B cell (primary cell): ENCODE data around the gene NR3C2. TPM values are rescaled to one million over a fixed set of nuclear protein-coding genes. Genes with fewer than 3 reads are reported as not detected.

Experiments used
- ATAC-seq: fragments of 200-7000 bp; cut with Tn5 transposase; one replicate; pipeline ENCODE4 v1.10.0; 2021; ENCODE audit warnings: low read depth, mild to moderate bottlenecking, moderate number of reproducible peaks, moderate library complexity
- CTCF ChIA-PET: fragments of 350-600 bp; sonication (Branson Sonifier 250); formaldehyde crosslinking; loops from one replicate; lab custom pipeline; 2021; ENCODE audit warnings: antibody characterized with exemption, inconsistent platforms; lab: Charles Lee
- POLR2A ChIA-PET: fragments of 350-600 bp; sonication (Branson Sonifier 250); formaldehyde crosslinking; loops from one replicate; lab custom pipeline; 2021; ENCODE audit warnings: antibody characterized with exemption; lab: Charles Lee
- DNase-seq: peaks from one replicate; pipeline ENCODE4 v3.0.0; 2013
- H2AFZ ChIP-seq: 2 replicates; pipeline ENCODE4 v1.6.1; 2012; ENCODE audit warnings: mild to moderate bottlenecking, low read depth, low read length; ENCODE audit not compliant: insufficient read depth, poor library complexity, severe bottlenecking
- H3K27ac ChIP-seq, 2 donors: 1 replicate in 1 of 2; 2 replicates in 1 of 2; pipeline ENCODE4 v1.5.1; 2012 to 2013; ENCODE audit warnings: low read length in 2 of 2, mild to moderate bottlenecking in 2 of 2, moderate library complexity in 1 of 2
- H3K27me3 ChIP-seq, 4 experiments: fragments of 200-600 bp in 1 of 4; sonication (generic) in 1 of 4; replicated peaks in 1 of 4; 1 replicate in 2 of 4; 2 replicates in 2 of 4; pipeline versions ENCODE4 v1.6.1 to v1.7.0; 2013 to 2016; ENCODE audit warnings: low read length in 3 of 4, mild to moderate bottlenecking in 2 of 4, mixed read lengths in 1 of 4, moderate library complexity in 1 of 4; ENCODE audit not compliant: insufficient read depth in 4 of 4, control insufficient read depth in 3 of 4; ENCODE audit errors: control extremely low read depth in 1 of 4
- H3K36me3 ChIP-seq, 2 experiments: replicated peaks in 1 of 2; 1 replicate in 1 of 2; 2 replicates in 1 of 2; pipeline versions ENCODE4 v1.6.1 to v1.7.1; 2013; ENCODE audit warnings: low read length in 1 of 2; ENCODE audit not compliant: insufficient read depth in 2 of 2, control insufficient read depth in 1 of 2; ENCODE audit errors: control extremely low read depth in 1 of 2, extremely low read depth in 1 of 2
- H3K4me1 ChIP-seq, 2 donors: fragments of 200-600 bp in 1 of 2; sonication (generic) in 1 of 2; 1 replicate in 1 of 2; 2 replicates in 1 of 2; pipeline versions ENCODE4 v1.5.1 to v1.6.1; 2013 to 2017; ENCODE audit warnings: low read length in 2 of 2; ENCODE audit not compliant: control insufficient read depth in 2 of 2, insufficient read depth in 2 of 2
- H3K4me2 ChIP-seq: replicated peaks from 2 replicates; pipeline ENCODE3; 2012; ENCODE audit warnings: mild to moderate bottlenecking, low read depth, low read length; ENCODE audit not compliant: poor library complexity, severe bottlenecking
- H3K4me3 ChIP-seq, 5 experiments: fragments of 200-600 bp in 1 of 5; sonication (generic) in 1 of 5; 1 replicate in 3 of 5; 2 replicates in 2 of 5; pipeline versions ENCODE4 v1.5.1 to v1.7.0; 2011 to 2016; ENCODE audit warnings: low read length in 4 of 5, mild to moderate bottlenecking in 4 of 5, low read depth in 2 of 5, control low read depth in 1 of 5, moderate library complexity in 1 of 5; ENCODE audit not compliant: insufficient read depth in 1 of 5; ENCODE audit errors: control extremely low read depth in 1 of 5, extremely low read depth in 1 of 5
- H3K79me2 ChIP-seq: fragments of 200-600 bp; sonication (generic); one replicate; pipeline ENCODE4 v1.6.0; 2016; ENCODE audit warnings: low read length; ENCODE audit not compliant: control insufficient read depth, insufficient read depth
- H3K9ac ChIP-seq: fragments of 200-600 bp; sonication (generic); 2 replicates; pipeline ENCODE4 v1.6.1; 2017; ENCODE audit warnings: mild to moderate bottlenecking, low read length, moderate library complexity
- H3K9me3 ChIP-seq, 3 donors: one replicate each; pipeline versions ENCODE4 v1.6.1 to v1.7.1; 2013; ENCODE audit warnings: low read length in 2 of 3; ENCODE audit not compliant: control insufficient read depth in 2 of 3, insufficient read depth in 1 of 3; ENCODE audit errors: control extremely low read depth in 1 of 3
- H4K20me1 ChIP-seq: 2 replicates; pipeline ENCODE4 v1.6.0; 2012; ENCODE audit warnings: mild to moderate bottlenecking, low read length; ENCODE audit not compliant: insufficient read depth, control insufficient read depth, poor library complexity, severe bottlenecking
- H3K27ac Mint-ChIP-seq: one replicate; pipeline ENCODE4 v1.8.0; 2021; ENCODE audit warnings: mixed read lengths
- H3K27me3 Mint-ChIP-seq: one replicate; pipeline ENCODE4 v1.8.0; 2021; ENCODE audit warnings: mixed read lengths
- H3K4me1 Mint-ChIP-seq: one replicate; pipeline ENCODE4 v1.8.0; 2021; ENCODE audit warnings: mixed read lengths
- H3K4me3 Mint-ChIP-seq: one replicate; pipeline ENCODE4 v1.8.0; 2021; ENCODE audit warnings: mixed read lengths
- H3K9me3 Mint-ChIP-seq: one replicate; pipeline ENCODE4 v1.8.0; 2022; ENCODE audit warnings: mixed read lengths; ENCODE audit not compliant: insufficient read depth
- EZH2 ChIP-seq: IDR thresholded peaks from 2 replicates; pipeline ENCODE4 v1.6.1; 2012; ENCODE audit warnings: borderline replicate concordance, low read depth, mild to moderate bottlenecking, moderate library complexity, low read length; ENCODE audit not compliant: insufficient read depth, poor library complexity, severe bottlenecking
- WGBS: methylation state at CpG from one replicate; pipeline ENCODE4 v1.1.5; 2013; ENCODE audit warnings: missing lambda C conversion rate; ENCODE audit not compliant: insufficient coverage; 5-methylcytosine and 5-hydroxymethylcytosine counted together
- intact Hi-C: fragments of 100-400 bp; cut with micrococcal nuclease; formaldehyde crosslinking; loops from one replicate; pipeline ENCODE4 v1.10.0; 2022
- polyA plus RNA-seq: library from polyadenylated mRNA; depleted of rRNA; stranded (reverse); fragments of >200 nt; gene quantifications from 2 replicates; pipeline ENCODE4 v1.2.3, GENCODE V29; 2012
- total RNA-seq, 2 donors: library from RNA; stranded (reverse); fragments of 120-200 nt in 1 of 2; gene quantifications; 1 replicate in 1 of 2; 2 replicates in 1 of 2; pipeline versions ENCODE4 v1.2.3 to v1.2.4, GENCODE V29; 2013 to 2022
- TF ChIP-seq, protein P1 (sequence below): fragments of 200-600 bp; IDR thresholded peaks from one replicate; pipeline ENCODE4 v1.8.0; 2022; ENCODE audit warnings: antibody characterized with exemption, mild to moderate bottlenecking

The NR3C2 gene
- total and polyA plus RNA-seq, 2 donors (not counting 1 experiment from before 2014, with no cell fraction given): 6.7 to 19.3 TPM

DNA sequence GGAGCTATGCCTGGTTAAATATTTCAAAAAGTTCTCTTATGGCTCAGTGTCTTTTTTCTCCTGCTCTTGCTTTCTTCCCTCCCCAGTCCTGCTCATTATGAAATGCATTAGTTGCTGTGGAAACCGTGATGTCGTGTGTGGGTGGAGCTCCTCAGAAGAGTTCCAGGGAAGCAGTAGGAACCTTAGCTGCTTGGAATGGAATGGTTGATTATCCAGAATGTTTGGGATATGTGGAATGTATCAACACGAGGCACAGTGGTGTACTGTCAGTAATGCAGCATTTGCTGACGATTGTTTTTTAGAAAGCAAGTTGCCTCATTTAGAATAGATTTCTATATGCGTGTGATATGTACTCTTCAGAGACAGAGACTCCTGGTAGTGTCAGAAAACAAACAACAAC is 377.1 kb downstream of the NR3C2 start:
- Histone ChIP-seq H3K9me3 (no peaks in the 10 kb centered on the region), H3K36me3 (no peaks in the 10 kb centered on the region), H3K4me1 (peaks cover 10% of the 10 kb centered on the region in 2 donors), H3K4me2 (no peak overlapping the region), H3K27me3 (no peaks in the 10 kb centered on the region), H3K9ac (no peak overlapping the region), H3K27ac (no peak overlapping the region), H2AFZ (no peak overlapping the region), H3K79me2 (no peaks in the 10 kb centered on the region), H3K4me3 (no peak overlapping the region), H4K20me1 (no peaks in the 10 kb centered on the region)
- DNase-seq (no peak), ATAC-seq (no peak)
- Mint-ChIP-seq H3K27me3 (no peaks in the 10 kb centered on the region), H3K9me3 (no peaks in the 10 kb centered on the region), H3K4me1 (peaks cover 11% of the 10 kb centered on the region), H3K27ac (no peak overlapping the region), H3K4me3 (no peak overlapping the region)
- 91% methylated on average over 3 of the region's 5 CpGs for WGBS
- intact Hi-C loops: no loop called here
- ChIA-PET POLR2A (no interaction called here), CTCF (no interaction called here)
- no peak for TF ChIP-seq EZH2
- TF ChIP-seq, protein P1, sequence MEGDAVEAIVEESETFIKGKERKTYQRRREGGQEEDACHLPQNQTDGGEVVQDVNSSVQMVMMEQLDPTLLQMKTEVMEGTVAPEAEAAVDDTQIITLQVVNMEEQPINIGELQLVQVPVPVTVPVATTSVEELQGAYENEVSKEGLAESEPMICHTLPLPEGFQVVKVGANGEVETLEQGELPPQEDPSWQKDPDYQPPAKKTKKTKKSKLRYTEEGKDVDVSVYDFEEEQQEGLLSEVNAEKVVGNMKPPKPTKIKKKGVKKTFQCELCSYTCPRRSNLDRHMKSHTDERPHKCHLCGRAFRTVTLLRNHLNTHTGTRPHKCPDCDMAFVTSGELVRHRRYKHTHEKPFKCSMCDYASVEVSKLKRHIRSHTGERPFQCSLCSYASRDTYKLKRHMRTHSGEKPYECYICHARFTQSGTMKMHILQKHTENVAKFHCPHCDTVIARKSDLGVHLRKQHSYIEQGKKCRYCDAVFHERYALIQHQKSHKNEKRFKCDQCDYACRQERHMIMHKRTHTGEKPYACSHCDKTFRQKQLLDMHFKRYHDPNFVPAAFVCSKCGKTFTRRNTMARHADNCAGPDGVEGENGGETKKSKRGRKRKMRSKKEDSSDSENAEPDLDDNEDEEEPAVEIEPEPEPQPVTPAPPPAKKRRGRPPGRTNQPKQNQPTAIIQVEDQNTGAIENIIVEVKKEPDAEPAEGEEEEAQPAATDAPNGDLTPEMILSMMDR: no peak

DNA sequence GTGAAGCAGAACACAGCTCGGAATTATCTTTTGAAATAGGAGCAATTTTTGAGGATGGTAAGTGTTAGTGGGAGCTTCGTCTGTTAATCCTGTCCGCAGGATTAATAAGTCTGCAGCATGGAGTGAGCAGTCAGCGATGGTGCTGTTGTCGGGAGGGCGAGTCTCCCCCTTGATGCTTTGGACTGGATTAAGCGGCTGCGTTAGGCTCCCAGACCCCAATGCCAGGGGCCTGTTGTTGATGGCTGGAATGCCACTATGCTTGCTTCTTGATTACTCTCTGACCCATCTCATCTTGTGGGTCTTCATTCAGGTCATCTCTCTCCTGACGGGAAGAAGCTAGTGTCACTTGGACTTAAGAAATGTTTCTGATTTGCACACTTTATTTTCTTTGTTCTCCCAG is 377.8 kb downstream of the NR3C2 start:
- Mint-ChIP-seq H3K4me1 (peaks cover 15% of the 10 kb centered on the region), H3K27ac (no peak overlapping the region), H3K27me3 (no peaks in the 10 kb centered on the region), H3K4me3 (no peak overlapping the region), H3K9me3 (no peaks in the 10 kb centered on the region)
- H3K4me3 ChIP-seq: no peak overlapping the region
- no peaks in the 10 kb centered on the region for H3K27me3 ChIP-seq
- CTCF ChIA-PET: no interaction called here
- H3K9me3 ChIP-seq: no peaks in the 10 kb centered on the region
- DNase-seq: no peak
- H3K36me3 ChIP-seq: no peaks in the 10 kb centered on the region
- intact Hi-C loops: no loop called here
- no peaks in the 10 kb centered on the region for H4K20me1 ChIP-seq
- no peak overlapping the region for H2AFZ ChIP-seq
- no peak overlapping the region for H3K4me2 ChIP-seq
- no peak overlapping the region for H3K27ac ChIP-seq
- WGBS: 98% methylated on average over 8 of the region's 9 CpGs
- H3K4me1 ChIP-seq: peaks cover 10 to 13% of the 10 kb centered on the region in 2 donors
- ATAC-seq: no peak
- no peak overlapping the region for H3K9ac ChIP-seq
- TF ChIP-seq, protein P1: no peak
- TF ChIP-seq EZH2: no peak
- no peaks in the 10 kb centered on the region for H3K79me2 ChIP-seq
- POLR2A ChIA-PET: no interaction called here
